Kasumi-1 (cell line): ENCODE measurements around the gene SLC22A1.
A peak's percentile ranks its signal among the peaks of the same experiment; 100 is the strongest.
"Not testable (repeated sequence)": the region's sequence is repeated elsewhere in the genome, so short reads cannot be mapped to it uniquely, and the experiment has no call there.

Experiments used
- DNase-seq, 2 experiments: peaks; one replicate each; lab custom pipeline; 2025; lab: John Stamatoyannopoulos, UW

SLC22A1 gene

GRCh38 chr6:160137989-160138835 is 16.6 kb downstream of the SLC22A1 start:
- peak; percentile 51 to 55 for DNase-seq

GRCh38 chr6:160138839-160139419 is 17.3 kb downstream of the SLC22A1 start:
- DNase-seq, result no peak

GRCh38 chr6:160139420-160139851 is 17.8 kb downstream of the SLC22A1 start:
- DNase-seq, result no peak

GRCh38 chr6:160140493-160140892 is 18.9 kb downstream of the SLC22A1 start:
- DNase-seq, result not testable (repeated sequence)

- DNase-seq, result no peak
Observed at GRCh38 chr6:160141001-160141726, 19.5 kb downstream of the SLC22A1 start.

- DNase-seq, result no peak
Observed at GRCh38 chr6:160142115-160142715, 20.6 kb downstream of the SLC22A1 start.

GRCh38 chr6:160146454-160147145 is 25.0 kb downstream of the SLC22A1 start:
- no peak for DNase-seq

- DNase-seq, result no peak
Observed at GRCh38 chr6:160147146-160147536, 25.5 kb downstream of the SLC22A1 start.

GRCh38 chr6:160154471-160154870 is 32.9 kb downstream of the SLC22A1 start:
- DNase-seq, result no peak

- no peak for DNase-seq
Observed at GRCh38 chr6:160156842-160157241, 35.2 kb downstream of the SLC22A1 start.

- DNase-seq, result no peak
Observed at GRCh38 chr6:160160450-160160849, 38.8 kb downstream of the SLC22A1 start.

- DNase-seq, result no peak
Observed at GRCh38 chr6:160160929-160161646, 39.5 kb downstream of the SLC22A1 start.

GRCh38 chr6:160161647-160161986 is 40.0 kb downstream of the SLC22A1 start:
- no peak for DNase-seq

- DNase-seq, result no peak
Observed at GRCh38 chr6:160162030-160162566, 40.5 kb downstream of the SLC22A1 start.

- no peak for DNase-seq
Observed at GRCh38 chr6:160163425-160163824, 41.8 kb downstream of the SLC22A1 start.

GRCh38 chr6:160163912-160164311 is 42.3 kb downstream of the SLC22A1 start:
- DNase-seq, result no peak

GRCh38 chr6:160165928-160166327 is 44.3 kb downstream of the SLC22A1 start:
- not testable (repeated sequence) for DNase-seq

GRCh38 chr6:160167604-160168399 is 46.2 kb downstream of the SLC22A1 start:
- no peak for DNase-seq

GRCh38 chr6:160170018-160170680 is 48.5 kb downstream of the SLC22A1 start:
- DNase-seq, result no peak

GRCh38 chr6:160172704-160173103 is 51.1 kb downstream of the SLC22A1 start:
- DNase-seq, result no peak
